Stimulated activated CD4-positive, alpha-beta T cell treated with anti-CD3 and anti-CD28 coated beads, Interleukin-1b, Interleukin-23, amount 100 ng/mL, for 1 hour (primary cell): ENCODE data around the gene NYAP1.
A peak's percentile ranks its signal among the peaks of the same experiment; 100 is the strongest.

ENCODE experiments used
- DNase-seq, 2 donors: peaks; one replicate each; pipeline ENCODE4 v3.0.0-alpha.2; 2020; ENCODE audit warnings: low read depth in 2 of 2

Gene NYAP1

DNA sequence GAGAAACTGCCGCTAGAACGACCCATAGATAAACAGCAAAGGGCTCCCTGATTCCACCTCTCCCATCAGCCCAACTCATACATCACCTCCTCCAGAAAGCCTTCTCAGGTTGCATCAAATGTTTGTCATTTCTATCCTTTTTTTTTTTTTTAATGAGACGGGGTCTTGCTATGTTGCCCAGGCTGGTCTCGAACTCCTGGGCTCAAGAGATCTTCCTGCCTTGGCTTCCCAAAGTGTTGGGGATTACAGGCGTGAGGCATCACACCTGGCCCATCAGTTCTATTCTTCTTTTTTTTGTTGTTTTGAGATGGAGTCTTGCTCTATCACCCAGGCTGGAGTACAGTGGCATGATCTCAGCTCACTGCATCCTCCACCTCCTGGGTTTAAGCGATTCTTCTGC lies 26.7 kb upstream of the NYAP1 start:
- no peak for DNase-seq

DNA sequence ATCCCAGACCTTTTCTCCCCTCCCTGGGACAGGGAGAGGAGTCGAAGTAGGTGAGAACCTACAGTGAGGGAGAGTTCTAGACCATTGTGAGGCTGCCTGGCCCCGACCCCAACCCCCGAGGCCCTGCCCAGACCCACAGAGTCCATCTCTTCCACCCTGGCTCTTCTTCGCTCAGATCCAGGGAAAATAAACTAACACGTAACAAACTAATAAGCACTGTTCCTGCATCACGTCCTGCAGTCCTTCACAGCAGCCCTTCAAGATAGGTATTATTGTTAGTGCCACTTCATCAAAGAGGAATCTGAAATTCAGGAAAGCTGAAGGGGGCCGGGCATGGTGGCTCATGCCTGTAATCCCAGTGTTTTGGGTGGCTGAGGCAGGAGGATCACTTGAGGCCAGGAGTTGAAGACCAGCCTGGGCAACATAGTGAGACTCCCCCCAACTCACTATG lies 19.5 kb upstream of the NYAP1 start, which contains the start of gene SPACDR:
Gene SPACDR (minus strand): TSS at position 51 of the 451 bp plus-strand sequence. CDS start 235 bp downstream, outside the sequence.
- DNase-seq: no peak

DNA sequence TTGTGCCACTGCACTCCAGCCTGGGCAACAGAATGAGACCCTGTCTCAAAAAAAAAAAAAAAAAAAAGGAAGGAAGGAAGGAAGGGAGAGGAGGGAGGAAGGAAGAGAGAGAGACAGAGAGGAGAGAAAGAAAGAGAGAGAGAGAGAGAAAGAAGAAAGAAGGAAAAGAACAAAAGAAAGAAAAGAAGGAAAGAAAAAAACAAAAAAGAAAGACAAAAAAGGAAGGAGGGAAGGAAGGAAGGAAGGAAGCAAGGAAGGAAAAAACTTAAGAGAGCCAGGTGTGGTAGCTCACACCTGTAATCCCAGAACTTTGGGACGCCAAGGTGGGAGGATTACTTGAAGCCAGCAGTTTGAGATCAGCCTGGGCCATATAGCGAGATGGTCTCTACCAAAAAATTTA lies 18.9 kb upstream of the NYAP1 start:
- DNase-seq: no peak

DNA sequence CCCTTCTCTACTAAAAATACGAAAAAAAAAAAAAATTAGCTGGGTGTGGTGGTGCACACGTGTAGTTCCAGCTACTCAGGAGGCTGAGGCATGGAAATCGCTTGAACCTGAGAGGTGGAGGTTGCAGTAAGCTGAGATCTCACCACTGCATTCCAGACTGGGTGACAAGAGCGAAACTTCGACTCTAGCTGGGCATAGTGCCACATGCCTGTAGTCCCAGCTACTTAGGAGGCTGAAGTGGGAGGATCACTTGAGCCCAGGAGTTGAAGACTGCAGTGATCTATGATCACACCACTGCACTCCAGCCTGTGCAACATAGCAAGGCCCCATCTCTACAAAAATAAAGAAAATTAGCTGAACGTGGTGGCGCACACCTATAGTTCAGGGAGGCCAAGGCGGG lies 18.4 kb upstream of the NYAP1 start:
- DNase-seq: no peak

DNA sequence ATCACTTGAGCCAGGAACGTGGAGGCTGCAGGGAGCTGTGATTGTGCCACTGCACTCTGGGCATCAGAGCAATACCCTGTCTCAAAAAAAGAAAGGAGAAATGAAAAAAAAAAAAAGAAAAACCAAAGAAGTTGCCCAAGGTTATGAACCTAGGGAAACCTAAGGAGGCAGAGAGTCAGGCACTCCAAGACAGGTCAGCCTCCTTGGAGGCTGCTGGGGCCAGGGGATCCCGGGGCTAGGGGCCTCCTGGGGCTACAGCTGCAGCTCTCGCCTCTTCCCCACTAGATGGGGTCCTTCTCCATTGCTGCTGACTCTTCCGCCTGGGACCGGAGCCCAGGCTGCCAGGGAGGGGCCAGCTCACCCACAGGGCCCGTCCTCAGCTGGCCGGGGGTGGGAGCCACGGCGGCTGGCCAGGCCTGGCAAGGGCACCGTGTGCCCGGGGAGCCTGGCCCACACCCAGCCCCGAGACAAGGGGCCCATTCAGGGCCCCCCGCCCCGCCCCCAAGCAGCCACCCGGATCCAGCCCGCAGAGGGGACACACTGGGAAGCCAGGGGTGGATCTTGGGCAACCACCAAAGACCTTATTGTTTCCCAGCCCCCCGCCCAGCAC lies 17.9 kb upstream of the NYAP1 start:
- no peak for DNase-seq

DNA sequence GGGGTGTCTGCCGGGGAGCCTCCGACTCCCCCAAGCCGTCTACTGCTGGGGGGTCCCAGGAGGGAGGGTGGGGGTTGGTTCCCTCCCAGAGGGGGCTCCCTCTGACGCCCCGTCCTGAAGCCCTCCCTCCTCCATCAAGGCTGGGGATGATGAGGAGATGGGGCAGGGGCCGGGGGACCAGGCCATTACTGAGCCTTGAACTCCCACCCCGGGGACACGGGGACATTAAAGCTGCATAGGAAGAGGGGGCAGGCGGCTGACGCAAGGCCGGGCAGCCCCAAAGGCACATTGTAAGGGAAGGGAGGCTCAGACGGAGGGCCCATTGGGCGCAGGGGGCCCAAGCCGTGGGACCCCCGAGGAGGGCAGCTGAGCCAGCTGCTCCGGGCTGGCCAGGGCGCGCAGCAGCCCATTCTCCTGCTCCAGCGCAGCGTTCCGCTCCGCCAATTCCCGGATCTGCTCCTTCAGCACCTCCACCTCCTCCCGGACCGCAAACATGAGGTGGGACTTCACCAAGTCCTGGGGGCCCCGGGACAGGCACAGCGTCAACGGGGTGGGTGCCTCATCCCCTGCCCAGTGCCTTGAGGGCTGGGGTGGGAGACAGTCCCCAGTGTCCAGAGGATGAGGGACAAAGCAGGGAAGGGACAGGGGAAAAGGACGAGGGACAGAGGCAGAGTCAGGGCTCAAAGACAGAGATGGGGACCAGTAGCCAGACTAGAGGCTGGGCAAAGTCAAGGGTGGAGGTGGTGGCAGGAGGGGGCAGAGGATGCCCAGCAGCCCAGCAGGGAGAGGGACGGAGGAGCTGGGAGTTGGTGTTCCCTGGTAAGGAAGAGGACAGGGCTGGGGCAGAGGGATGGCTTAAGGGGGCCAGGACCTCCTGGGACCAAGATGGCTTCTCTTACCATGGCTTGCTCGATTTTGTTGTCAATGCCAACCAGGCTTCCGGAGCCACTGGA lies 16.8 kb upstream of the NYAP1 start:
- DNase-seq: no peak

DNA sequence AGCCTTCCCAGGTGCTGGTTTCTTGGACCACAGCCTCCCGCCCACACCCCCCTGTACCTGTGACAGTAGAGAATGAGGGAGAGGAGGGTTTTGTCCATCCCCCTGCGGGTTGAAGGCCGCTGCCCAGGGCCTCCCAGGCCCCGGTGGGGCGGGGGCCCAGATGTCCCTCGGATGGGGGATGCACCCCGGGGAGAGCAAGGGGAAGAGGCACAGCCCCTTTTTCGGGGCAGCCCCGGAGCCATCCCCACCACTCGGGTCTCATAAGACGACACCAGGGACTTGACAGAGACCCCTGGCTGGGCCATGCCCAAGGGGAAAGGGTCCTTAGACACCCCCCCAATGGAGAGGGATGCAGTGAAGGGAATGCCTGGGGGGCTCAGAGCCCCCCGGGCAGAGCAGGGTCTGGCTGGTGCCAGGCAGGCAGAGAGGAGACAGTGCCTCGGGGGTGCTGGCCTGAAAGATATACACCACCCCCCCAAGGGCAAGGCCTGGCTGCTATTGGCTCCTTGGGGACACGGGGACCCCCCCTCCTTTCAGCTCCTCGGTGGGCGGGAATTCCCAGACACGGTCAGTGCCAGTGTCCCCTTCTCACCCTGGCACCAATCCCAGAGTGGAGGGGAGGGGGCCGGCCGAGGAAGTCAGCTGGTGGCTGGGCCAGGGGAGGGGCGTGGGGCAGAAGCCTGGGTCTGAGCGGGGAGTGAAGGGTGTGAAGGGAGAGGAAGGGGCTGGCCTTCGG lies 15.9 kb upstream of the NYAP1 start:
- DNase-seq: no peak

DNA sequence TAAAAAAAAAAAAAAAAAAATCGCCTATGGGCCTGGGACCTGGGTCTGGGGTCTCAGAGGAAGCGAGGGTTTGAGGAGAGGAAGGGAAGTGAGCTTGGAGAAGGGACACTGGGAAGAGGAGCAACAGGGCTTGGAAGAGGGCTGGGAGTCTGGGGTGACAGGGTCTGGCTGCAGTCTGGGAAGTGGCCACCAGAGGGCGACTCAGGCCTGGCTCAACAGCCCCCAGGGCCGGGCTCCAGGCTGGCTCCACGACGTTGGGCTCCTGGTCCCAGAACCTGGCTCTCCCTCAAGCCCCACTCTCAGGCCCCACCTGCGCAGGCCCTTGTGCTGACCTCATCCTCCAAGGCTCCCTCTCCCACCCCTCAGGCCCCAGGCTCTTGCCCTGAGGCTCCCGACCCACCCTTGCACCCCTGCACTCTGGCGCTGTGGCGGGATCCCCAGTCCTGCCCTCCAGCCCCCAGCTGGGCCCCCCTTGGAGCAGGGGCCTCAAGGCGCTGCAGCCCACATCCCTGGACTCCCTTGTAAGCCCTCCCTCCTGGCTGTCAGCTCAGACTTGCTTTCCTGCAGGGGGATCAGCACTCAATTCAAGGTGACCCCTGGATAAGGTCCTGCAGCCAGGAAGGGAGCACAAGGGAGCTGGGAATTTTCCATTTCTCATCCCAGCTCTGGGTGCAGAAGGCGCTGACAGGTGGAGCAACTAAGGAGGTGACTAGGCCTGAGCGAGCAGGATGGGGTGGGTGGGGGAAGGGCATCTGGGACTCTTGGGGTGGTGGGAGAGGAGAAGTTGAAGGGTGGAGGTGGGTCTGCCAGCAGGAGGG lies 14.3 kb upstream of the NYAP1 start:
- DNase-seq: peak; percentile 73 to 84

DNA sequence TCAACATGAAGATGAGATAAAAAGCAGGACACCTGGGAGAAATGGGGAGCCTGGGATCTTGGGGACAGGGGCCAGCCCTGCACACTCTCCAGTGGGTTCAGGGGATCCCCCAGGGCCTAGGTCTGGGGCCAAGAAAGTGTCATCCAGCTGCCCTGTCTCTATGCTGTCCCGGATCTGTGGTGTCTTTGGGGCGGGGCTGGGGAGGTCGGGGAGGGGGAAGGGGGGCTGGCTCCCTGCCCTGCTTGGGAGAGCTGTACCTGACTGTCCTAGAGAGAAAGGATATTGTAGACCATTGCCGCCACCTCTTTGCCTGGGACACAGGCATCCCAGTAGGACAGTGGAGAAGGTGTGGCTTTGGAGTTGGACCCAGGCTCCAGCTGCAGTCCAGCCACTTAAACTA lies 12.7 kb upstream of the NYAP1 start:
- no peak for DNase-seq

DNA sequence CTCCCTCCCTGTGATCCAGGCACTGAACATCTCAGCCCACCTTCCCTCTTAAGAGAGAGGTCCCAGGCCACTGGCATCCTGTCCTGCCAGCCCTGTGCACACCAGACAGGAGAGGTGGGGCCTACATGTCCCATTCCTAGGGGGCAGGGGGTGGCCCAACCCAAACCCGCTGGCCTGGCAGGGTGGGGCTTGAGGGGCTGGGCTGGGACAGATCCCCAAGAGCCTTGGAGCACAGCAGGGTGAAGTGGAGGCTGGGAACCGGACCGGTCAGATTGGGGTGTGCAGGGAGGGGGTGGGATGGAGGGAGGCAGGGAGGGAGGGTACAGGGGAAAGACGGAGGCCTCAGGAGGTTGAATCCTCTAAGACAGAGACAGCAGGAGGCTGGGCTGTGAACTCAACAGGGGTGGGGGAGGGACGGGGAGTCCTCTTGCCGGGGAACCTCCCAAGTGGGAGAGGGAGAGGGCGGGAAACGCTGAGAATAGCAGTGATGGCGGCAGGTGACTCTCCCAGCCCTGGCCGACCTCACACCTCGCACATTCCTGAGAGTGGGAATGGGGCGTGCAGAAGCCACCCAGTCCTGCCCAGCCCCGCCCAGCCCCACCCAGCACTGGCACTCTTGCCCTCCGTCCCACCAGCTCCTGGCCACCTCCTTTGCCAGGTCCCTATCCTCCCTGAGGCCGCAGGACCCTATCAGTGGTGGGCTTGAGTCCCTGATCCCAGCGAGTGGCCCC lies 11.4 kb upstream of the NYAP1 start:
- no peak for DNase-seq

DNA sequence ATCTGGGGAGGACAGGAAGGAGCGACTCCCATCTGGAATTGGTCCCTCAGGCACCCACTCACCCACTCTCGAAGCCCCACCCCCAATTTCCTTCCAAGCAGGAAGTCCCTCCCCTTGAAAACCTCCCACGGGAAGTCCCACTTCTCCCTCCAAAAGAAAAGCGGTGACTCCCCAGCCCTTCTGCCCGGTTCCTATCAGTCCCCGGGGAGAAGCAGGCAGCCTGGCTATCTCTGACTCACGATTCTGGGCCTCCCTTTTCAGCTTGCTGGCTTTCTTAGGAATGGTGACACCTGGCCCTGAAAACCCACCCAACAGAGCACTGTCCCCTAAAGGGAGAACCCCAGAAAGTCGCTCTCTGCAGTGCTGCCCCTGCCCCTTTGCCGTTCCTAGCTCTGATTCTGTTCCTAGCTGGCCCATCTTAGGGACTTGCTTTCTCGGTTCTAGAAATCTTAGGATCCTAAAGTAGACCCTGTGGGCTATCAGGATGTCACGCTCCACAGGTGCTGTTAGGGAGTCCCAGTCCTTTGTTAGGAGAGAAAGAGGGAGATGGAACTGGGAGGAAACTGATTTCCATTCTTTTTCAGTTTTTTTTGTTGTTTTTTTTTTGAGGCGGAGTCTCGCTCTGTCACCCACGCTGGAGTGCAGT lies 10.8 kb upstream of the NYAP1 start:
- DNase-seq: no peak

DNA sequence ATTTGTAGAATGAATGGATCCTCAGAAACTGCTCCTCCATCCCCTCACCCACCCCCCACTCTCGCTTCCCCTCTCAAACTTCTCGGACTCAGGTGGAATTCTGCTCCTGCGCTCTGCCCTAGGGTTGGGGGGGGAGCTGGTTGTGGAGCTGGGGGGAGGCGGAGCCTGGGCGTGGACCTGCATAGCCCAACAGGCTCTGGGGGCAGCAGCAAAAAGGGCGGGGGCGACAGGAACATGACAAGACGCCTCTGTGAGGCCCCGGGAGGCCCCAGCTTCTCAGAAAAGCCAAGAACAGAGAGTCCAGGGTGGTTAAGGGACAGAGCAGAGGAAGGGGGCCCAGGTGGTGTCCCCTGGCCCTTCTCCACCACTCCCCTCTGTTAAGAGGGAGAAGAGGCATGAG lies 8.2 kb upstream of the NYAP1 start:
- no peak for DNase-seq

DNA sequence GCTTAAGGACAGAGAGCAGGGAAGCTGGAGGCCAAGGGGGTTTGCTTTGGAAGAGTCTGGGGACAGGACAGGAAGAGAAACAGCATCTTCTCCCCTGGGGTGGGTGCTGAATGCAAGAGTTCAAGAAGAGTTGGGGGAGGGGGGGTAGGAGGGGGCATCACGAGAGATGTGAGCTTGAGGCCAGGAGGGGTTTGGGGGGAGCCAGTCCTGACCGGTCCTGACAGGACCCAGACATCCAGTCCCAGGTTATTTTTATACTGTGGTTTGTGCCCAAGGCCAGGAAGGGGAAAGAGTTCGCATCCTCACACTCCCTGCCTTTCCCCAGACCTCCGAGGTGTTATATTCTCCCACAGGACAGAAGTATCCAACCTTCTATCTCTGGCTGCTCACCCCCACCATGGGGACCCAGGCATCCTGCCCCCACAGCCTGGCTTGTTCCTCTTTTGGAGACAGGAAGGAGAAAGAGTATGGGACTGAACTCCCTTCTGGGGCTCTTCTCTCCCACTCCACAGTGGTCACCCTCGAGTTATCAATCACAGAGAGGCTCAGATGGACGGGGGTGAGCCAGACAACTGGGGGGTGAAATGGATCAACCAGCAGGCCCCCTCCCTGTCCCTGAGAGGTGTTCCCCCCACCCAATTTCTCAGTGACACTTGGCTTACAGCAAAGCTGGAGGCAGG lies 7.5 kb upstream of the NYAP1 start:
- DNase-seq: no peak

DNA sequence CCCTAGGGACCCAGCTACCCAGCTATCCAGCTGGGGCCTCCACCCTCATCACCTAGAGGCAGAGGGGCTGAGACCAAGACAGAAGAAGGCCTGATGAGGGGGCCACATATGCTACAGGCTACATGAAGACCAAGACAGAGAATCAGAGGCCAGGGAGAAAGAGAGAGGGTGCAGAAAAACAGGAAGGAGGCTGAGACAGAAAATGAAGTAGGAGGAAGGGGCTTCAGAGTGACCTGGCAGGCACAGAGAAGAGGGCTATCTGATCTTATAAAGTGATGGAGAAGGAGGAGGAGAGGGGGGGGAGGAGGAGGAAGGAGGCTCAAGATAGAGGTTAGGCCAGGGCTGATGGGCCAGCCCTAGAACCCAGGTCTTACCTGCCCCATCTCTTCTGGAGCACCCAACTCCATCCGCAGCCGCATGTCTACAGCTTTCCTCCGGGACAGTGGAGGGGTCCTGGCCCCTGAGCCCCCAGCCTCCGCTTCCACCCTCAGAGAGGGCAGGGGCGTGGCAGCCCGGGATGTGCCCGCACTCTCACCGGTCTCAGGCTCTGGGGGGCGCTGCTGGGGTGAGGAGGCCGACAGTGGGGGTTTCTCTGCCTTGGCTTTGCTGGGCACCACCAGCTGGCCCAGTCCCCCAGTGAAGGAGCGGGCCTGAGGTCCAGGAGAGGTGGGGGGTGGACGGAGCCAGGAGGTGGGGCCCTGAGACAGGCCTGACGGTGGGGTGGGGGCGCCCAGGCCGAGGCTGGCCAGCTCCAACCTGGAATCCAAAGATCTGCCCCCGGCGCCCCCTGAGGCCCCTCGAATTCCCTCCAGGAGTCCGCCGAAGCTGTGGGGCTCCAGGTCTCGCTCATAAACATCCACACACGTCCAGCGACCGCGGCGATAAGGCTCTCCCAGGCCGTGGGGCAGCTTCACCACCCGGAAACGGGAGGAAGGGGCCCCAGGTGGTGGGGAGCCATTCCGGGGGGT lies 6.5 kb upstream of the NYAP1 start:
- DNase-seq: no peak

DNA sequence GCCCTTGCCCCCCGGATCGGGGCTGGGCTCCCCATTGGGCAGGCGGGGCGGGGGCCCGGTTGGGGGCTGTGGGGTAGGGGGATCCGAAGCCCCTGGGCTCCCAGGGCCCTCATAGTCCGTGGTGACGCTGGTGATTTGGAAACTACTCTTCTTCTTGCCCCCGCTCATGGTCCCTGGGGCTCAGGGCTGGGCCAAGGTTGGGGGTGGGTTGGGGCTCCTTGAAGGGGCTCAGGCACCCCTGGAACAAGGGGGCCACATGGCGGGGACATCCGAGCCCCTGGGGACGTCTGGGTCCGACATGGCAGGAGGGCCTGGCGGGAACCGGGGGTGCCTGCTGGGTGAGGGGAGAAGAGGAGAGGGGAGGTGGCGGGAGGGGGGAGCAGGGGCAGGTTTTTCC lies 5.9 kb upstream of the NYAP1 start:
- no peak for DNase-seq

DNA sequence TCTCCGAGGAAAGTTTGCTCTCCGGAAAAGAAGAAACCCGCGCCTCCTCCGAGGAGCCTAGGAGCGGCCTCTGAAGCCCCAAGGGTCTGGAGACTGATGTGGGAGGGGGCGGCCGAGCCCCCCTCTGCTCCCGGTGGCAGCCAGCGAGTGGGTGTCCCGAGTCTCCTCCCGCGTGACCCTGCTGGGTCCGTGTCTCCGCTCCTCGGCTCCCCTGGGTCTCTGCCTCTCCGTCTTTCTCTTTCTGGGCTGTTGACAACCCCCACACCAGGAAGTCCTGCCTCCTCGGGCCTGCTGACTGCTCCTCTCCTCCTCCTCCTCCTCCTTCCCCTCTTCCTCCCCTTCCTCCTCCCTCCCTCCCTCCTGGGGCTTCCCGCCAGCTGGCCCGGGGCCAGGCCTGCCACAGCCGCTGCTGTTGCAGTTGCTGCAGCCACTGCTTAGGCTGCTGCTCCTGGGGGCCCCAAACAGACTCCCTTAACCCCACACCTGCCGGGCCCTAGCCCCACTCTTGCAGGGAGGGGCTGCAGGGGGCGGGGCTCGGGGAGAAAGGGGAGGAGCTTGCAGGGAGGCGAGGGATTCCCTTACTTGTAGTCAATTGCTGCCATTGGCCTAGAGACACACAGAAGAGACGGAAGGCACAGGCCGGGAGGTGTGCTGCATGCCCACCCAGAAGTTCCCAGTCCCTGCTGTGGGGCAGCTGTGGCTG lies 4.6 kb upstream of the NYAP1 start, which contains the start of gene TSC22D4:
Gene TSC22D4 (minus strand): TSS at position 257 of the 703 bp plus-strand sequence. CDS start 1,176 bp downstream, outside the sequence.
- peak; percentile 69 to 81 for DNase-seq

DNA sequence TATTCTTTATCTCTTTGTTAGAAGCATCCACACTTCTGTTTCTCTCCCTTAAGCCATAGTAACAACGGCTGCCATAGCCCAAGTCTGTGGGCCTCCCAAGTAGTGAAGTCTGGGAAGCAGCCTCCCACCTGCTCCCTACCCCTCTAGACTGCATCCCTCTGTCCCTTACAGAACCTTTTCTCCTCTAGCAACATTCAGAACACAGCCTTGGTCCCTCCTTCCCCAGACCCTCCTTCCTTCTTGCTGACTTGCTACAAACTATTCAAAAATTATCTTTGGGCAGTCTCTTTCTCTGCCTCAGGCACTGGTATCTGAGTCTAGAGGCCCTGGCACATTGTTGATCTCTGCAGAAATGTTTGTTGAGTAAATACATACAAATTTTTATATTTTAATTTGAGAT lies 2.3 kb upstream of the NYAP1 start:
- DNase-seq: no peak

DNA sequence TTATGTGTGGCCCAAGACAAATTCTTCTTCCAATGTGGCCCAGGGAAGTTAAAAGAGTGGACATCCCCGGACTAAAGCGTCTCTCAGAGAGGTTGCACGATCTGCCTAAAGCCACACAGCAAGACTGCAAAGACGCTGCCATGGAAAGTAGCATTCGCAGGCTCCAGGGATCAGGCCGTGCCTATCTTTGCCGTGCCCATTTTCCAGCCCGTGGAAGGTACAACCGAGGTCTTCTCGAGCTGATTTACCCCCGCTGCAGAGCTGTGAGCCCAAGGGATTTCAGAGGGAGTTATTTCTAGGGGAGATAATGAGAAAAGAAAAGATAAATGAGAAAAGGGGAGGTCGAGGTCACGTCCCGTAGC lies 1.0 kb upstream of the NYAP1 start:
- no peak for DNase-seq
